Left ventricle myocardium superior (tissue), 1 donor: ENCODE data around the gene ZFYVE28. TPM values are rescaled to one million over a fixed set of nuclear protein-coding genes. Genes with fewer than 3 reads are reported as not detected.

ENCODE experiments used
- ATAC-seq: fragments of 200-7000 bp; cut with Tn5 transposase; one replicate; pipeline ENCODE4 v1.9.1; 2020; ENCODE audit warnings: mild to moderate bottlenecking, moderate library complexity
- DNase-seq: peaks from one replicate; pipeline ENCODE4 v3.0.0-alpha.2; 2020
- intact Hi-C: fragments of 100-400 bp; cut with micrococcal nuclease; formaldehyde crosslinking; loops from one replicate; pipeline ENCODE4 v1.11.0; 2022
- total RNA-seq: library from RNA; stranded (reverse); fragmentation: NEBNext Ultra II Directional; extraction: Animal tissue kit (Norgen Biotek cat#: 25700); gene quantifications from one replicate; pipeline ENCODE4 v1.2.1, GENCODE V29; 2021
- donor health status: DM: no; HTN: yes; CAD: no; lungs with severe emphysema.

Gene ZFYVE28
- total RNA-seq, 1 donor from 2014 or later = 5.6 TPM

GRCh38 chr4:2263926-2264321, 154.5 kb downstream of the ZFYVE28 start:
- intact Hi-C loops = no loop called here
- ATAC-seq (no peak), DNase-seq (no peak)

DNA sequence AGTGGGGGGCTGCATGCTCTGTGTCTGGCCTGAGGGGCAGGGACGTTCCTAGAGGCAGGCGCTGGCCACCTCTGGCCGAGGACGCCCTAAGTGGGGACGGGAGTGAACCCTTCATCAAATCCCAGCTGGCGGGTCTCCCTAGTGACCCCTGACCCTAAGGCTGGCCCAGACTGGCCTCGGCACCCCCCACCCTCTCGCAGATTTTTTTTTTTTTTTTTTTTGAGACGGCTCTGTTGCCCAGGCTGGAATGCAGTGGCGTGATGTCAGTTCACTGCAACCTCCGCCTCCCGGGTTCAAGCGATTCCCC, 155.5 kb downstream of the ZFYVE28 start:
- ATAC-seq = no peak
- DNase-seq = no peak
- intact Hi-C loops = no loop called here

DNA sequence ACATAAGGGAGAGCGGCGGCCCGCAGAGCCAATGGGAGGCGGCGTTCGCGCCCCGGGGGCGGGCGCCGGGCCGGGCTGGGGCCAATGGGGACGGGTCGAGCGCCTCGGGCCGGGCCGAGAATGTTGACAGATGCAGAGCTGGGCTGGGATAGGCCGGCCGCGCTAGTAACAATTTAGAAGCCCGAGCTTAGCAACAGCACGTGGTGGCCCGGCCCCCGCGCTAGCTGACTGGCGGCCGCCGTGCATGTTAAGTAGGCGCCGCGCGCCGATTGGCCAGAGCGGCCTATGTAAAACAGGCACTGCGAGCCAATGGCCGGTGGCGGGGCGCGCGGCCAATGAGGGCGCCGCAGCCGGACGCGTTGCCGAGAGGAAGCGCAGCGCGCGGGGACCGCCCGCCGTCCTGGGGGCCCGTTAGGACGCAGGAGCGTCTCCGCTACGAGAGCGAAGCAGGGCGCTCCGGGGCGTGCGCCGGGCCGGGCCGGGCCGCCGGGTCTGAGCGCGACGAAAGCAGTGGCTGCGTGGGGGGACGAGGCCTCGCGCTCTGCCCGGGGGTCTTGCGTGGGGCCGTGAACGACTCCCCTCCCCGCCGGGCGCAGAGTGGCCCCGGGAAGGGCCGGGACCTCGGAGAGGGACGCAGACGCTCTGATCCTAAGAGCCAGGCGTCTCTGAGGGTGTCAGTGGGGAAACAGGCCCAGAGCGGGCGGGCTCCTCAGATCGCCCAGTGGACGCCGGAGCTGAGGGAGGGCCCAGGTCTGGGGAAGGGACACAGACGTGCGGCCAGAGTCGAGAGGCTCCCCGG, 156.1 kb downstream of the ZFYVE28 start:
- intact Hi-C loops = no loop called here
- ATAC-seq (peak; percentile 91), DNase-seq (peak; percentile 100)

- ATAC-seq = no peak
- DNase-seq = no peak
- intact Hi-C loops = no loop called here
Measured at GRCh38 chr4:2261853-2262144, 156.6 kb downstream of the ZFYVE28 start, which contains the start of gene MXD4. Gene MXD4 (minus strand): TSS chr4:2262109. CDS start chr4:2261980, 129 bp downstream.

- intact Hi-C loops = no loop called here
- ATAC-seq = no peak
Measured at GRCh38 chr4:2261110-2261852, 157.2 kb downstream of the ZFYVE28 start.

DNA sequence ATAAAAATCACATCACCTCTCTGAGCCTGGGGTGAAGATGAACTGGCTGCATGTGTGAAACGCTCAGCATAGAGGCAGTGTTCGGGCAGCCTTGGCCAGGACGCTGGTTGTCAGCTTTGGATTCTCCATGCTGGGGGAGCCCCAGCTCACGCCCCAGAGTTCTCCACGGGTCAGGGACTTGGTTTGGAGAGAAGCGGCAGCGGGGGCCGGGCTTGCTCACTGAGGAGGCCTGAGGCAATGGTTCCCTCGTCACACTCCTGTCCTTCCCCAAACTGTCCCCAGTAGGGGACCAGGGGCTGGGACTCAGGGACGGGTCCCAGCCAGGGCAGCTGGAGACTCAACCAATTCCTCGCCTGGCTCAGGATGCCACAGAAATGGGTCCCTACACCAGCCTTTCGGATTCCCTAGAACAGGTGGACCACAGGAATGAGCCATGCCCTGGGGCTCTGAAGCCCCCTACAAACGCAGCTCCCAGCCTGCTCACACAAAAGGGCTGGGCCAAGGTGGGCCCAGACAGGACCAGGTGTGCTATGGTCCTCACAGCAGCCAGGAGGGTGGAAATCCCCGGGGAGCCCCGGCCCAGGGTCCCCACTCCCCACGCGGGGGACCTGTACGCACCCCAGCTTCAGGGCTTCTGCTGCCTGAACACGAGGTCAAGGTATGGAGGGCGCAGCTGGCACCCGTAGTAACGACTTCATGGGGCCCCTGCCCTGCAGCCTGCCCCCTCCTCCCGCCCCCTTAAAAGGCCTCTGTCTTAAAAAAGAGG, 157.9 kb downstream of the ZFYVE28 start:
- ATAC-seq (no peak), DNase-seq (peak; percentile 42)
- intact Hi-C loops = no loop called here

More at GRCh38 chr4:2261110-2261852, 157.2 kb downstream of the ZFYVE28 start:
- peak; percentile 82 for DNase-seq

DNA sequence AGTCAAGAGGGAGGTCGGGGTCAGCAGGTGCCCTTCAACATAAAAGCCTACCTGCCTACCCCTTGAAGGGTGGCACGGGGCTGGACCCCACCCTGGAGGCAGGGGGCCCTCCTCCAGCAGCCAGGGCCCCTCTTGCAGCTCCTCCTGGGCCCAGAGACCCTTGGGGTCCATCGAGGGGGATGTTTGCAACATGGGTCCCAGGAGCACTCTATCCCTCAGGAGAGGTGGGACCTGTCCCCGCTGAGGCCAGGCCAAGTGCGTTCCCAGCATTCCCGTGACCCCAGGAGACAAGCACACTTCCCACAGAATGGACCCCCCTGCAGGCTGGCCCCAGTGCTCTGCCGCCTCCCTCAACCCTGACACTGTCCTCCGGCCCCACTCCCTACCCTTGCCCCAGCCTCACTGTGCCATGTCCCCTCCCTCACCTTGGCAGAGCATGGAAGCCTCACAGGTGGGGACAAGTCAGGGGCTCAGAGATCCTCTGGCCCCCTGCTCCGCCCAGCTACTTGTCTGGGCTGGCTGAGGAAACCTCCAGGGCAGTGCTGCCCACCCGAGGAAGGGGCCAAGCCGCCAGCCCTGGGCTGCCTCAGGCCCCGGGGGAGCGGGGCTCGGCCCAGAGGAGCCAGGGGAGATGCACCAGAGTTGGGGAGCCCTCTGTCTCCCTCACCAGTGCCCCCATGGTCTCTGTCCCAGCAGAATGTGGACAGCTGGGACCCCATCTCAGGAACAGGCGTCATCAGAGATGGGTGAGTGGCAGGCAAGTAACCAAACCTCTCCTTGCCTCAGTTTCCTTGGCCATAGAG, 158.7 kb downstream of the ZFYVE28 start:
- DNase-seq = peak; percentile 27
- no peak for ATAC-seq
- intact Hi-C loops = no loop called here

- intact Hi-C loops = no loop called here
- peak; percentile 41 for DNase-seq
- ATAC-seq = no peak
Measured at GRCh38 chr4:2259036-2259540, 159.4 kb downstream of the ZFYVE28 start.

DNA sequence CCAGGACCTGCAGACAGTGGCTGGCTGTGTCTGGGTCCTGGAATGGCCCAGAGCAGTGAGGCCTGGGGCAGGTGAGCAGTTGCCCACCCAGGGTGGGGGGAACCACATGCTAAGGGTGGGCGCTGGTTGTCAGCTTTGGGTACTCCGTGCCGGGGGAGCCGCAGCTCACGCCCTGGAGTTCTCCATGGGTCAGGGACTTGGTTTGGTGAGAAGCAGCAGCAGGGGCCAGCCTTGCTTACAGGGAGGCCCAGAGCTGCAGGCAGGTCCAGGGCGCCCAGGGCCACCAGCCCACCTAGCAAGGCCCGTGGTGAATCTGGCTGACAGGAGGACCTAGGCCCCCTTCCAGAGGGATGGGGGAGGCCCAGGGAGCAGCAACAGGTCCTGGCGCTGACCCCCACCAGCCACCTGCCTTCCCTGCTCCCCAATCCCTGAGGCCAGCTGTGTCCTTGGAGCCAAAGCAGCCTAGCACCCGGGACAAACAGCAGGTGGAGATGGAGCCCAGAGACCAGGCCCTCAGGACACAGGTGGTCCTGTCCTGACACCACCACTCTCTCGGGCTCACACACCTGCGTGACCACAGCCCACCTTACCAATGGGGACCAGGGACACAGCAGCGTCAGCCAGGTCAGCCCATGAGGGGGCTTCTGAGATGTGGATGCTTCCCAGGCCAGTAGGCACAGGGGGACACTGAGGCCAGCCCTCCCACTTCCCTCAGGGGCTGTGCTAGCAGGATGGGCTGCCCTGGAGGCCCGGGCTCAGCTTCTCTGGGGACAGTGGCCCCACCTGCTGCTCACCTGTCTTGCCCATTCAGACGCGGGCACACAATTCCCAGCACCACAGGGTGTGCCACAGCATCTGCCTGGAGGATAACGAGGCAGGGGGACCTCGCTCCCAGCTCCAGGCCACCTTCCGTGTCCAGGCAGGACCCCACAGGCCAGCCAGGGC, 160.1 kb downstream of the ZFYVE28 start:
- intact Hi-C loops = no loop called here
- DNase-seq (peak; percentile 27), ATAC-seq (no peak)

DNA sequence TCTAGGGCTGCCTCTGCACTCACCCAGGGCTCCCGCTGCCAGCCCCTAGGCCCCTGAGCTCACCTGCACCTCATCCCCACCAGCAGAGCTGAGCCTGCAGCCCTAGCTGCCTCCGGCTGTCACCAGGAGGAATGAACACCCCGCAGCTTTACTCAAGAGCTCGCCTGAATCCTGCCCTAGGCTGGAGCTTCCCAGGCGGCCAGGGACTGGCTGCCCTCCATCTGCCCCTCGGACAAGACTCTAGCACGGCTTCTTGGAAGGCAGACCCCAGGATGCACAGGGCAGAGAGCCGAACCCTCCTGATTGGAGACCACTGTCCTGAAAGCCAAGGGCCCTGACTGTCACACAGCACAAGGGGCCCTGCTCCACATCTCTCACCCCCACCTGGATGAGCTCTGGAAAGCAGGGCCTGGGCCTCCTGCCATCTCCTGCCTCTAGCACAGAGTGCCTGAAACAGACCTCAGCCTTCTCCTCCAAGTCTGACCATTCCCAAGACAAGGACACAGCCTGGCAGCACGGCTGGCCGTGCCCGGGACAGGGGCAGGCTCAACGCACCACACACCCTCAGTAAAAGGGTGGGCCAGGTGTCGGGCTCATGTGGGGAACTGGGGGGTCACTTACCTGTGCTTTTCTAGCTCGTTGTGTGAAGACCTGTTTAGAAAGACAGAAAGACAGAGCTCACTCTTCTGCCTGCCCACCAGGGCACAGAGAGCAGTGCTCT, 160.9 kb downstream of the ZFYVE28 start:
- DNase-seq (peak; percentile 39), ATAC-seq (no peak)
- intact Hi-C loops = no loop called here

DNA sequence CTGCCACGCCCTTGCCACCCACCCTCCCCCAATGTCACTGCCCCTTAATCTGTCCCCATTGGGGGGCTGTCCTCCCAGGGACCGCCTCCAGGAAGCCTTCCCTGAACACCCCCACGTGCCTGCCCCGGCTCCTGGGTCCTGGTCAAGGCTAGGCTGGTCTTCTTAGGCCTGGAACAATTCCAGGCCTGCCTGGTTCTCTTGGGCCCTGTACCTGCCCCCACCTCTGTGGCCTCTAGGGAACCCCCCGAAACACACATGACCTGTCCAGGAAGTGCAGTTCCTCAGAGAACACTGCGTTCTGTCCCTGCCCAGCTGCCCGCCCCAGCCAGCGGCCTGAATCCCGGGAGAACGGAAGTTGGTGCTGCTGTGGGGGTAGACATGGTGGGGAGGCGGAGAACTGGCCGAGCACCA, 161.7 kb downstream of the ZFYVE28 start:
- intact Hi-C loops = no loop called here
- ATAC-seq = peak; percentile 50
- peak; percentile 68 for DNase-seq

DNA sequence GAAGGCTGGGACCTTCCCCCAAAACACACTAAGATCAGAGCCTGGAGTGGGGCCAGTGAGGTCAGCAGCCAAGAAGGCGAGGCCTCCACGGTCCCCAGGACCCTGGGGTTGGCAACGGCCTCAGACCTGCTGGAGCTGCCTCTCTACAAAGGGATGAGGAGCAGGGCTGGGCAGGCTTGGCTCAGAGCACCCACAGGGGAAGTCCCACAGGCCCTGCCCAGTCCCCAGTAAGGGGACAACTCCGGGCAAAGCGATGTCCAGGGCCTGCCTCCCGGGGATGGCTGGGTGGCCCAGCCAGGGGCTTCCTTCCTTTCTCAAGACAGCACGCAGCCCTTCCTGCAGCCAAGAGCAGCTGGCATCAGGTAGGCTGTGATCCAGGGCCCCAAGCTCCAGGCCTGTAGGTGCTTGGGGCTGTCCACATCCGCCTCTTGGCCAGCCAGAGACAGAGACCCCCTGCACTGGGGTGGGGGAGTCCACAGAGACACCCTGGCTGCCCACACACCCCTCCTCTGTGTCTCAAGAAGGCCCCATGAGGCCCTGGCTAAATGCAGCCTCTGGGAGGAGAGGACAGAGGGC, 162.2 kb downstream of the ZFYVE28 start:
- intact Hi-C loops = no loop called here
- peak; percentile 74 for DNase-seq
- peak; percentile 58 for ATAC-seq

DNA sequence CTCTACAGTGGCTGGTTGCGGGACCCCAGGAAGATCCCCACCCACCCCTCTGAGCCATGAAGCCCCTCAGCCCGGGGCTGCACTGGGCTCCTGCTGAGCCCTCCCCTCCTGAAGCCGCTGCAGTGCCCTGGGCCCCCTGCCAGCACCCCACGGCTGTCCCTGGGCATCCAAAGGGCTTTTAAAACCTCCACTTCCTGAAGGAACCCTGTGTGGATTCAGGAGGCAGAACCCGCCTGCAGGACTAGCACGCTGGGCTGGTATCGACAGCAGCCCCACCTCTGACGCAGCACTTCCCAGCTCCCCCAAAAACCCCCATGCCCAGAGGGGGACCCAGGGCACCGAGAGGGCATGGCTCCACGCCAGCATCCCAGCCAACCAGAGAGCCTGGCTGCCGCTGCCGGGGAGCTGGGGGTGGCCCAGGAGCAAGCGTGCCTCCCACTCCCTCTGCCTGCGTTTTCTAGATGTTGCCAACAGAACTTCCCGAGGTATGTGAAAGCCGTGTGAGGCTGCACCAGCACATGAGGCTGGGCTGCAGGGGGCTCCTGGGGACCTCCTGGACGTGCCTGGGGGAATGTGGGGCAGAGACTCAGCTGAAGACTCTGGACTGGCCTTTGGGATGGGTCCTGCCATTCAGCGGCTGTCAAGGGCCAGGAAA, 162.8 kb downstream of the ZFYVE28 start:
- DNase-seq (peak; percentile 66), ATAC-seq (peak; percentile 20)
- intact Hi-C loops = no loop called here

DNA sequence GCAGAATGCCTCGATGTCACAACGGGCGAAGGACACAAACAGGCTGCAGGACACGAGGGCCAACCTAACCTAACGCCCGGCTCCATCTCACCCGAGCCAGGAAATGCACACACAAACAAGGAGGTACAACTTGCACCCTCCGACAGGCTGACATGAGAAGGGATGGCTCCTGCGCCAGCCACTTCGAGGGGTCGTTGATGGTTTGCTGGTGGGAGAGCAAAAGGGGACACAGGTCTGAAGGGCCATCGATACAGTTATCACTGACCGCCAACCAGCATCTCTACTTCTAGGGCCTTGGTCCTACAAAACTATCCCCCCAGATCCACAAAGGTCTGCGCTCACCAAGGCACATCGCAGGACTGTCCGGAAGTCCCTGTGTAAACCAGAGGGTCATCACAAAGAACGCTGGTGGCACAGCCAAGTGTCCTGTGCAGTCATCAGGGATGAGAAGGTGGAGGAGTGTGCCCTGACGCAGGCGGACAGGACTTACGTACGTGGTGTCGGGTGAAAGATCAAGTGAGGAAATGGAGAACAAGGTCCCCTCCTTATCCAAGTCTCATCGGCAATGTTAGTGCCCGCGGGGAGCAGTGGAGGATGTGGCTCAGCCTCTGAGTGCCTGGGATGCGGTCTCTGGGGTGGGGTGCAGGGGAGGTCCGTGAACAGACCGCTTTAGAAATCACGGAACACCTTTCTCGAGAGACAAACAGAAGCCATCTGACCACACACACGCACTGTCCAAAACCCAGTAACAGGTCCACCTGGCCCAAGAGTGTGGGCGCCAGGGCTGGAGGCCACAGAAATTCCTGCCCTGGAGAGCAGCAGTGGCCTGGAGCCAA, 163.6 kb downstream of the ZFYVE28 start:
- no peak for ATAC-seq
- intact Hi-C loops = no loop called here
- DNase-seq = no peak

- ATAC-seq (no peak), DNase-seq (peak; percentile 37)
- intact Hi-C loops = no loop called here
Measured at GRCh38 chr4:2253160-2254084, 165.0 kb downstream of the ZFYVE28 start.
